Measurements from ENCODE around the gene PDE6G. TPM values are rescaled to one million over a fixed set of nuclear protein-coding genes. Genes with fewer than 3 reads are reported as not detected.

The PDE6G gene
- total and polyA plus RNA-seq, 2 of the 13 experiments (the other 11 are each of a cell fraction or from before 2014, with no cell fraction given): 1.4 to 6.7 TPM

DNA sequence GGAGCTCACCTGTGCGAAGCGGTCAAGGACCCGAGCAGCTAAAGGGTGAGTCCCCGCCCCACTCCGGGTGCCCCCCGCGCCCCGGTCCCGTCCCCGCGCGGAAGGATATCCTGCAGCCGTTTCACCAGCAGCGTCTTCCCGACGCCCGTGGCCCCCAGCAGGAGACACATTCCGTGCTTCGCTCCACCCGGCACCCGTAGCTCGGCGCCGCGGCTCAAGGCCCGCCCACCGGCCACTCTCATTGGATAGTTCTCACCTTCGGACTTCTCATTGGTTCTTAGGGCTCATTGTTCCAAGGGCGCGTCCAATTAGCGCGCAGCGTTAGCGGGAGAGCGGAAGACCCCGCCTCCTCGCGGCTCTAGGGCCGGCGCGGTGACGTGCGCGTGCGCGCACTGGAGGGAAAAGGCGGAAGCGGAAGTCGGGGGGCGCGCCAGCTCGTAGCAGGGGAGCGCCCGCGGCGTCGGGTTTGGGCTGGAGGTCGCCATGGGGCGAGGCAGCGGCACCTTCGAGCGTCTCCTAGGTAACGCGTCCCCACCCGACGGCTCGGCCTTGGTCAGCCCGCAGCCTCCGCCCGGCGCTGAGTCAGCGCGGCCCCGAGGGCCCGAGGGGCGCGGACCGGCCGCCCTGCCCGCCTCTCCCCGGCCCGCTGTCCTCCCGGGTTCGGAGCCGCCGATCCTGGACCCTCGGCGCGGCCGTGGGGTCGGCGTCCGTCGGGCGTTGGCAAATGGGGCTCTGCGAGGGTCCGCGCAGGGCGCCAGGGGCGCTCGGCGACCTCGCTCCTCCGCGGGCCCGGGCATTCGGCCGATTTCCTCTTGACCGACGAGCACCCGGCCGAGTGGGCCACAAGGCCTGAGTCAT, 27.5 kb upstream of the PDE6G start, which contains the start of the genes ARL16 and HGS (continued):
- TF ChIP-seq KDM4B (CRISPR knock-in tag; IDR thresholded peaks at IDR 0.05): no peak
- no peak; a peak in 1 of 4 replicates for TF ChIP-seq MAFK (conservative IDR thresholded peaks at IDR 0.05 in 1 of 2, IDR thresholded peaks at IDR 0.05 in 1 of 2; ENCODE audit: low read length in 2 of 2)
- TF ChIP-seq ZNF562 (CRISPR knock-in tag; IDR thresholded peaks at IDR 0.05; ENCODE audit: borderline replicate concordance): no peak
- TF ChIP-seq, protein P1, sequence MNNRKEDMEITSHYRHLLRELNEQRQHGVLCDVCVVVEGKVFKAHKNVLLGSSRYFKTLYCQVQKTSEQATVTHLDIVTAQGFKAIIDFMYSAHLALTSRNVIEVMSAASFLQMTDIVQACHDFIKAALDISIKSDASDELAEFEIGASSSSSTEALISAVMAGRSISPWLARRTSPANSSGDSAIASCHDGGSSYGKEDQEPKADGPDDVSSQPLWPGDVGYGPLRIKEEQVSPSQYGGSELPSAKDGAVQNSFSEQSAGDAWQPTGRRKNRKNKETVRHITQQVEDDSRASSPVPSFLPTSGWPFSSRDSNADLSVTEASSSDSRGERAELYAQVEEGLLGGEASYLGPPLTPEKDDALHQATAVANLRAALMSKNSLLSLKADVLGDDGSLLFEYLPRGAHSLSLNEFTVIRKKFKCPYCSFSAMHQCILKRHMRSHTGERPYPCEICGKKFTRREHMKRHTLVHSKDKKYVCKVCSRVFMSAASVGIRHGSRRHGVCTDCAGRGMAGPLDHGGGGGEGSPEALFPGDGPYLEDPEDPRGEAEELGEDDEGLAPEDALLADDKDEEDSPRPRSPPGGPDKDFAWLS (CRISPR knock-in tag; IDR thresholded peaks at IDR 0.05; ENCODE audit: borderline replicate concordance): no peak
- TF ChIP-seq NFKBIZ (CRISPR knock-in tag; IDR thresholded peaks at IDR 0.05): peak; percentile 43; the same call in 1 of the 2 replicates
- TF ChIP-seq ZSCAN22 (CRISPR knock-in tag; IDR thresholded peaks at IDR 0.05): no peak
- TF ChIP-seq, protein P2, sequence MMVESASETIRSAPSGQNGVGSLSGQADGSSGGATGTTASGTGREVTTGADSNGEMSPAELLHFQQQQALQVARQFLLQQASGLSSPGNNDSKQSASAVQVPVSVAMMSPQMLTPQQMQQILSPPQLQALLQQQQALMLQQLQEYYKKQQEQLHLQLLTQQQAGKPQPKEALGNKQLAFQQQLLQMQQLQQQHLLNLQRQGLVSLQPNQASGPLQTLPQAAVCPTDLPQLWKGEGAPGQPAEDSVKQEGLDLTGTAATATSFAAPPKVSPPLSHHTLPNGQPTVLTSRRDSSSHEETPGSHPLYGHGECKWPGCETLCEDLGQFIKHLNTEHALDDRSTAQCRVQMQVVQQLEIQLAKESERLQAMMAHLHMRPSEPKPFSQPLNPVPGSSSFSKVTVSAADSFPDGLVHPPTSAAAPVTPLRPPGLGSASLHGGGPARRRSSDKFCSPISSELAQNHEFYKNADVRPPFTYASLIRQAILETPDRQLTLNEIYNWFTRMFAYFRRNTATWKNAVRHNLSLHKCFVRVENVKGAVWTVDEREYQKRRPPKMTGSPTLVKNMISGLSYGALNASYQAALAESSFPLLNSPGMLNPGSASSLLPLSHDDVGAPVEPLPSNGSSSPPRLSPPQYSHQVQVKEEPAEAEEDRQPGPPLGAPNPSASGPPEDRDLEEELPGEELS (CRISPR knock-in tag; IDR thresholded peaks at IDR 0.05): 0 out of 2 replicates have a peak, but pooled peaks have one; percentile 36
- TF ChIP-seq ZNF605 (CRISPR knock-in tag; IDR thresholded peaks at IDR 0.05): 0 out of 2 replicates have a peak, but pooled peaks have one; percentile 6
- TF ChIP-seq RNF2 (conservative IDR thresholded peaks at IDR 0.05; ENCODE audit: low read depth): no peak
- TF ChIP-seq, protein P3, sequence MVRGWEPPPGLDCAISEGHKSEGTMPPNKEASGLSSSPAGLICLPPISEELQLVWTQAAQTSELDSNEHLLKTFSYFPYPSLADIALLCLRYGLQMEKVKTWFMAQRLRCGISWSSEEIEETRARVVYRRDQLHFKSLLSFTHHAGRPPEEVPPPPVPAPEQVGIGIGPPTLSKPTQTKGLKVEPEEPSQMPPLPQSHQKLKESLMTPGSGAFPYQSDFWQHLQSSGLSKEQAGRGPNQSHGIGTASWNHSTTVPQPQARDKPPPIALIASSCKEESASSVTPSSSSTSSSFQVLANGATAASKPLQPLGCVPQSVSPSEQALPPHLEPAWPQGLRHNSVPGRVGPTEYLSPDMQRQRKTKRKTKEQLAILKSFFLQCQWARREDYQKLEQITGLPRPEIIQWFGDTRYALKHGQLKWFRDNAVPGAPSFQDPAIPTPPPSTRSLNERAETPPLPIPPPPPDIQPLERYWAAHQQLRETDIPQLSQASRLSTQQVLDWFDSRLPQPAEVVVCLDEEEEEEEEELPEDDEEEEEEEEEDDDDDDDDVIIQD (CRISPR knock-in tag; IDR thresholded peaks at IDR 0.05; ENCODE audit: low read depth): peak; percentile 68; the same call in 1 of the 2 replicates
- no peak for TF ChIP-seq BRCA1 (CRISPR knock-in tag; IDR thresholded peaks at IDR 0.05)
- peak; percentile 40; the same call in 1 of the 2 replicates for TF ChIP-seq FOXO1 (CRISPR knock-in tag; IDR thresholded peaks at IDR 0.05)
- TF ChIP-seq KLF15 (CRISPR knock-in tag; IDR thresholded peaks at IDR 0.05; ENCODE audit: borderline replicate concordance): no peak
- no peak for TF ChIP-seq PRMT3 (CRISPR knock-in tag; IDR thresholded peaks at IDR 0.05; ENCODE audit: borderline replicate concordance, low read depth)
- TF ChIP-seq, protein P4, sequence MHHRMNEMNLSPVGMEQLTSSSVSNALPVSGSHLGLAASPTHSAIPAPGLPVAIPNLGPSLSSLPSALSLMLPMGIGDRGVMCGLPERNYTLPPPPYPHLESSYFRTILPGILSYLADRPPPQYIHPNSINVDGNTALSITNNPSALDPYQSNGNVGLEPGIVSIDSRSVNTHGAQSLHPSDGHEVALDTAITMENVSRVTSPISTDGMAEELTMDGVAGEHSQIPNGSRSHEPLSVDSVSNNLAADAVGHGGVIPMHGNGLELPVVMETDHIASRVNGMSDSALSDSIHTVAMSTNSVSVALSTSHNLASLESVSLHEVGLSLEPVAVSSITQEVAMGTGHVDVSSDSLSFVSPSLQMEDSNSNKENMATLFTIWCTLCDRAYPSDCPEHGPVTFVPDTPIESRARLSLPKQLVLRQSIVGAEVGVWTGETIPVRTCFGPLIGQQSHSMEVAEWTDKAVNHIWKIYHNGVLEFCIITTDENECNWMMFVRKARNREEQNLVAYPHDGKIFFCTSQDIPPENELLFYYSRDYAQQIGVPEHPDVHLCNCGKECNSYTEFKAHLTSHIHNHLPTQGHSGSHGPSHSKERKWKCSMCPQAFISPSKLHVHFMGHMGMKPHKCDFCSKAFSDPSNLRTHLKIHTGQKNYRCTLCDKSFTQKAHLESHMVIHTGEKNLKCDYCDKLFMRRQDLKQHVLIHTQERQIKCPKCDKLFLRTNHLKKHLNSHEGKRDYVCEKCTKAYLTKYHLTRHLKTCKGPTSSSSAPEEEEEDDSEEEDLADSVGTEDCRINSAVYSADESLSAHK (CRISPR knock-in tag; IDR thresholded peaks at IDR 0.05; ENCODE audit: borderline replicate concordance): no peak
- no peak for TF ChIP-seq NR2F2 (IDR thresholded peaks at IDR 0.05; ENCODE audit: borderline replicate concordance, low read depth)
- no peak for TF ChIP-seq NBN (conservative IDR thresholded peaks at IDR 0.05)
- peak; percentile 70; the same call in 1 of the 2 replicates for TF ChIP-seq TAF1 (CRISPR knock-in tag; IDR thresholded peaks at IDR 0.05)
- TF ChIP-seq FOSL1 (CRISPR knock-in tag; IDR thresholded peaks at IDR 0.05; ENCODE audit: borderline replicate concordance): peak; percentile 43; the same call in 1 of the 2 replicates
- TF ChIP-seq YY1 (IDR thresholded peaks at IDR 0.05; ENCODE audit: insufficient read depth, insufficient replicate concordance, low read depth, low read length): peak; percentile 73
